ENCODE results near the gene NR1I3. TPM values are rescaled to one million over a fixed set of nuclear protein-coding genes. Genes with fewer than 3 reads are reported as not detected.
A peak's percentile ranks its signal among the peaks of the same experiment; 100 is the strongest.

NR1I3 gene
- total RNA-seq, 1 donor from 2014 or later = not detected

- no peak overlapping the region for H3K27ac ChIP-seq (ENCODE audit: low read depth, low read length)
- H3K27me3 ChIP-seq (ENCODE audit: control insufficient read depth in 3 of 3, insufficient read depth in 3 of 3, low read length in 3 of 3) = no peaks in the 10 kb centered on the region
- H3K4me3 ChIP-seq (ENCODE audit: low read length in 3 of 3) = no peak overlapping the region
- H3K9me3 ChIP-seq (ENCODE audit: control insufficient read depth in 3 of 3, low read length in 3 of 3) = no peaks in the 10 kb centered on the region
- H3K9ac ChIP-seq (ENCODE audit: low read depth in 1 of 3, low read length in 3 of 3) = no peak overlapping the region
- peaks cover 0 to 8% (median 0%) of the 10 kb centered on the region in 3 donors for H3K36me3 ChIP-seq (ENCODE audit: control insufficient read depth in 3 of 3, insufficient read depth in 3 of 3, low read length in 3 of 3)
- peaks cover 11 to 24% (median 14%) of the 10 kb centered on the region in 3 donors for H3K4me1 ChIP-seq (ENCODE audit: control insufficient read depth in 3 of 3, insufficient read depth in 3 of 3, low read length in 3 of 3)
Observed at GRCh38 chr1:161187311-161187710, 50.7 kb downstream of the NR1I3 start.

GRCh38 chr1:161185732-161186311, 52.2 kb downstream of the NR1I3 start:
- no peaks in the 10 kb centered on the region for H3K9me3 ChIP-seq (ENCODE audit: control insufficient read depth in 3 of 3, low read length in 3 of 3)
- H3K4me1 ChIP-seq (ENCODE audit: control insufficient read depth in 3 of 3, insufficient read depth in 3 of 3, low read length in 3 of 3) = peaks cover 11 to 24% (median 14%) of the 10 kb centered on the region in 3 donors
- no peaks in the 10 kb centered on the region for H3K36me3 ChIP-seq (ENCODE audit: control insufficient read depth in 3 of 3, insufficient read depth in 3 of 3, low read length in 3 of 3)
- peak overlapping the region; percentile 87 for H3K27ac ChIP-seq (ENCODE audit: low read depth, low read length)
- no peaks in the 10 kb centered on the region for H3K27me3 ChIP-seq (ENCODE audit: control insufficient read depth in 3 of 3, insufficient read depth in 3 of 3, low read length in 3 of 3)
- H3K4me3 ChIP-seq (ENCODE audit: low read length in 3 of 3) = peak overlapping the region in 1 of 3 donors; percentile 12
- H3K9ac ChIP-seq (ENCODE audit: low read depth in 1 of 3, low read length in 3 of 3) = peak overlapping the region in 1 of 3 donors; percentile 9

GRCh38 chr1:161185282-161185682, 52.7 kb downstream of the NR1I3 start:
- Histone ChIP-seq H3K9me3 (ENCODE audit: control insufficient read depth in 3 of 3, low read length in 3 of 3) (no peaks in the 10 kb centered on the region), H3K27ac (ENCODE audit: low read depth, low read length) (peak overlapping the region; percentile 87), H3K9ac (ENCODE audit: low read depth in 1 of 3, low read length in 3 of 3) (peak overlapping the region in 1 of 3 donors; percentile 9), H3K27me3 (ENCODE audit: control insufficient read depth in 3 of 3, insufficient read depth in 3 of 3, low read length in 3 of 3) (no peaks in the 10 kb centered on the region), H3K36me3 (ENCODE audit: control insufficient read depth in 3 of 3, insufficient read depth in 3 of 3, low read length in 3 of 3) (no peaks in the 10 kb centered on the region), H3K4me3 (ENCODE audit: low read length in 3 of 3) (peak overlapping the region in 1 of 3 donors; percentile 10), H3K4me1 (ENCODE audit: control insufficient read depth in 3 of 3, insufficient read depth in 3 of 3, low read length in 3 of 3) (peaks cover 11 to 24% (median 14%) of the 10 kb centered on the region in 3 donors)

GRCh38 chr1:161182214-161182613, 55.8 kb downstream of the NR1I3 start:
- no peaks in the 10 kb centered on the region for H3K27me3 ChIP-seq (ENCODE audit: control insufficient read depth in 3 of 3, insufficient read depth in 3 of 3, low read length in 3 of 3)

GRCh38 chr1:161180639-161181038, 57.4 kb downstream of the NR1I3 start:
- Histone ChIP-seq H3K9ac (ENCODE audit: low read depth in 1 of 3, low read length in 3 of 3) (no peak overlapping the region), H3K27ac (ENCODE audit: low read depth, low read length) (no peak overlapping the region), H3K9me3 (ENCODE audit: control insufficient read depth in 3 of 3, low read length in 3 of 3) (no peaks in the 10 kb centered on the region), H3K4me3 (ENCODE audit: low read length in 3 of 3) (no peak overlapping the region), H3K36me3 (ENCODE audit: control insufficient read depth in 3 of 3, insufficient read depth in 3 of 3, low read length in 3 of 3) (peaks cover 5 to 6% (median 5%) of the 10 kb centered on the region in 3 donors), H3K27me3 (ENCODE audit: control insufficient read depth in 3 of 3, insufficient read depth in 3 of 3, low read length in 3 of 3) (no peaks in the 10 kb centered on the region), H3K4me1 (ENCODE audit: control insufficient read depth in 3 of 3, insufficient read depth in 3 of 3, low read length in 3 of 3) (peaks cover 23 to 29% (median 26%) of the 10 kb centered on the region in 3 donors)

More at GRCh38 chr1:161182214-161182613, 55.8 kb downstream of the NR1I3 start:
- Histone ChIP-seq H3K9ac (ENCODE audit: low read depth in 1 of 3, low read length in 3 of 3) (no peak overlapping the region), H3K4me3 (ENCODE audit: low read length in 3 of 3) (no peak overlapping the region), H3K4me1 (ENCODE audit: control insufficient read depth in 3 of 3, insufficient read depth in 3 of 3, low read length in 3 of 3) (peaks cover 16 to 29% (median 20%) of the 10 kb centered on the region in 3 donors), H3K36me3 (ENCODE audit: control insufficient read depth in 3 of 3, insufficient read depth in 3 of 3, low read length in 3 of 3) (no peaks in the 10 kb centered on the region), H3K9me3 (ENCODE audit: control insufficient read depth in 3 of 3, low read length in 3 of 3) (no peaks in the 10 kb centered on the region), H3K27ac (ENCODE audit: low read depth, low read length) (no peak overlapping the region)

GRCh38 chr1:161179698-161180097, 58.3 kb downstream of the NR1I3 start:
- Histone ChIP-seq H3K9ac (ENCODE audit: low read depth in 1 of 3, low read length in 3 of 3) (no peak overlapping the region), H3K4me3 (ENCODE audit: low read length in 3 of 3) (no peak overlapping the region), H3K9me3 (ENCODE audit: control insufficient read depth in 3 of 3, low read length in 3 of 3) (no peaks in the 10 kb centered on the region), H3K36me3 (ENCODE audit: control insufficient read depth in 3 of 3, insufficient read depth in 3 of 3, low read length in 3 of 3) (peaks cover 12 to 15% (median 13%) of the 10 kb centered on the region in 3 donors), H3K4me1 (ENCODE audit: control insufficient read depth in 3 of 3, insufficient read depth in 3 of 3, low read length in 3 of 3) (peaks cover 18 to 23% (median 21%) of the 10 kb centered on the region in 3 donors), H3K27ac (ENCODE audit: low read depth, low read length) (no peak overlapping the region), H3K27me3 (ENCODE audit: control insufficient read depth in 3 of 3, insufficient read depth in 3 of 3, low read length in 3 of 3) (no peaks in the 10 kb centered on the region)

Other genes starting within 250 kb of the NR1I3 start
- 10.4 TPM for gene F11R, start 217.1 kb downstream of the NR1I3 start, total RNA-seq
- 27.7 TPM for gene TSTD1, start 199.2 kb downstream of the NR1I3 start, total RNA-seq
- gene USF1, start 192.2 kb downstream of the NR1I3 start, total RNA-seq = 66.3 TPM
- 4.2 TPM for gene ARHGAP30, start 168.3 kb downstream of the NR1I3 start, total RNA-seq
- not detected for gene NECTIN4, start 148.6 kb downstream of the NR1I3 start, total RNA-seq
- not detected for gene KLHDC9, start 139.8 kb downstream of the NR1I3 start, total RNA-seq
- 36.5 TPM for gene PFDN2, start 120.2 kb downstream of the NR1I3 start, total RNA-seq
- gene NIT1, start 120.1 kb downstream of the NR1I3 start, total RNA-seq = 16.2 TPM
- gene DEDD, start 105.5 kb downstream of the NR1I3 start, total RNA-seq = 19.8 TPM
- gene UFC1, start 84.2 kb downstream of the NR1I3 start, total RNA-seq = 133 TPM
- gene USP21, start 78.7 kb downstream of the NR1I3 start, total RNA-seq = 6.8 TPM
- gene PPOX, start 71.8 kb downstream of the NR1I3 start, total RNA-seq = 13.6 TPM
- gene B4GALT3, start 60.7 kb downstream of the NR1I3 start, total RNA-seq = 11.0 TPM
- 4.7 TPM for gene ADAMTS4, start 39.1 kb downstream of the NR1I3 start, total RNA-seq
- 147 TPM for gene NDUFS2, start 35.8 kb downstream of the NR1I3 start, total RNA-seq
- 16.2 TPM for gene FCER1G, start 22.9 kb downstream of the NR1I3 start, total RNA-seq
- gene APOA2, start 14.6 kb downstream of the NR1I3 start, total RNA-seq = 6.8 TPM
- 10.4 TPM for gene TOMM40L, start 12.1 kb downstream of the NR1I3 start, total RNA-seq
- gene PCP4L1, start 20.5 kb upstream of the NR1I3 start, total RNA-seq = 0.52 TPM
- 63.7 TPM for gene MPZ, start 71.8 kb upstream of the NR1I3 start, total RNA-seq
- gene SDHC, start 76.2 kb upstream of the NR1I3 start, total RNA-seq = 18.3 TPM
- not detected for gene CFAP126, start 129.7 kb upstream of the NR1I3 start, total RNA-seq